ENCODE data around the gene RBP2.

RBP2 gene

DNA sequence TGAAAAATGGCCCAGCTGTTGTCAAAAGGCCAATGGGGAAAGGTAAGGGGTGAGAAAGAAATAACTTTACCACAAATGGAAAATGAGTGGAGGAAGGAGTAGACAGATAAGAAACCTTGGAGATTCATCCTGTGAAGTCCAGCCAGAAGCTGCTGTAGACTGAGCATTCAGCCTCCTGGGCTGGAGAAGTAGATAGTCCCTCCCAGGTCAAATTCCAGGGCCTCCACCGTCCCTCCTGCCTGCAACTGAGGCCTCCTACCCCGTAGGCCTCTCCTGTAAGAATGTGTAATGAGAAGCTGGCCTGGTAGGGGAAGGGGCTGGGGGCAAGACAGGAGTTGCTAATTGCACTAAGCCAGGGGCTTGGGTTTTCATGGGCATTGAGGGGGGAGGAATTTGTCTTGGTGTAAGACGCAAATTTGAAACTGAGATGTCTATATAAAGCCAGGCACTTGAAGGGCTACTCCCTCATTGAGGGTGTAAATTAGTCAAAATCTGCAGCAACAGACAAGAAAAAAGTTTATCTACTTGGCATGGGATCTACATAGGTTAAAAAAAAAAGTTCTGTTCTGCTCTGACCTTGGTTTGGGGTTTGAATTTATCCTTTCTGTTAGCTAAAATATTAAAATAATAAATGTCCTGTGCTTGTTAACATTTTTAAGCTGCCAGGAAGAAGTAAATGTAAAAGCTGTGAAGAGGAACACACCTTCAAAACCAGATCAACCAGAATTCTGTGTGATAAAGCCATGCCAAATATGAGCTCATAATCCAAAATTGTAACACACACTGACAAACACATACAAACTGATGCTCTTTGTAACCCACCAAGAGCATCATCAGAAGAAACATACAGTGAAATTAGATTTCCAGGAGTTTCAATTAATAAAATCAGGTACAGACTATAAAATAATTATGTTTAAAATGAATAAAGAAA, 1.7 kb upstream of the RBP2 start:
- DNase-seq, result no peak

DNA sequence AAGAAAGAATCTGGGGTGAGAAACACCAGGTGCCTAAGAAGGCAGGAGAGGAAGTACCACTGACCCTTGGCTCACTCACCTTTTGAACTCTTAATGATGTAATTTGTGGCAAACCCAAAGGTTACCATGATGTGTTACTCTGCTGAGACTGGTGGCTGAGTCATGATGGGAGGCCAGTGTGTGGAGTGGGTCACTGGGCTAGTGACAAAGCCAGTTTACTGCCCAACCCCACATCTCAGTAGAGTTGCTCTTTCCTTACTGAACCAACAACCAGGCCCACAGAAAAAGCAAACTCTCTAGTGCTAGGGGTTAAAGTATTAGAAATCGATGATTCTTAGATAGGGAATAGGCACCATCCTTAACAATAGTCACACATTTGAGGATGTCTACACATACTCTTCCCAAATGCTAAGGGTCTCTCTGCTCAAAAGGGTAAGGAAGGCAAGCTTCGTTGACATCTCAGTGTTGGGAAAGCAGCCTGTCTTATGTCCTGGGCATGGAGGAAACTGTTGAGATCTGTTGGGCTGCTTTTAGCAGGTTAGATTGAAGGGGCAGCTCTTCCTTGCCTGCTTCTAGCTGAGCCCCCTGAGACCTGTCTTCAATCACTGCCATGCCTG, 3.1 kb downstream of the RBP2 start:
- DNase-seq, result no peak

DNA sequence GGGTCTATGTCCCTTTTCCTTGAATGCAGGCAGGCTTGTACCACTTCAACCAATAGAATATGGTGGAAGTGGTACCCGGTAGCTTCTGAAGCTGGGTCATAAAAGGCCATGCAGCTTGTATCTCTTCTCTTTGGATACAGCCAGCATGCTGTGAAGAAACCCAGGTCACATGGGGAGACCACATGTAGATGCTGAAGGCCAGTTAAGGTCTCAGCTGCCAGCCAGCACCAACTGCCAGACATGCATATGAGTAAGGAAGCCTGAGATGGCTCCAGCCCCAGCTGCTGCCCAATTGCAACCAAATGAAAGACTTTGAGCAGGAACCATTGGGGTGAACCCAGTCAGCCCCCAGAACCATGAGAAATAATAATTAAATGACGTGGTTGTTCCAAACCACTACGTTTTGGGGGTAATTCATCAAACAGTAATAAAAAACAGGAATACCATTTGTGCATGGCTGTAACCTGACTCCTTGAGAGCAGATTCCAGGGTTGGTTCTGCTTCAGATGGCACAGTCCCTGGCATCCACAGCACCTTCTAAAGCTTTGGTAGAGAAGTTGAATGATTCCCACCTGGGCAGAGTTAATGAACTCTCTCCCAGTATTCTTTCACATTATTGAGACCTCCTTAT, 3.8 kb downstream of the RBP2 start:
- no peak for DNase-seq

DNA sequence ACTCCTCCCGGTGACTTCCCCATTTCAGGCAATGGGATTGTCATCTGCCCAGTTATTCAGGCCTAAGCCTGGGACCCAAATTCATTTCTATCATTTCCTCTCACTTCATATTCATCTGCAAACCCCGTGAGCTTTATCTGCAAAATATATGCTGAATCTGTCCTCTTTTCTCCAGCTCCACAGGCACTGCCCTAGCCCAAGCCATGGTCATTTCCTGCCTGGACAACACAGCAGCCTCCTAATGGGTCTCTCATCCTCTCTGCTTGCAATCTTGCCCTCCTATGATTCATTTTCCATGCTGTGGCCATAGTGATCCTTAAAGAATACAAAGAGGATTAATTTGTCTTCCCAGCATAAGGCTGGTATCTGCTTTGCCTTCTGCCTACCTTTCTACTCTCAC, 6.1 kb downstream of the RBP2 start:
- DNase-seq, result no peak

DNA sequence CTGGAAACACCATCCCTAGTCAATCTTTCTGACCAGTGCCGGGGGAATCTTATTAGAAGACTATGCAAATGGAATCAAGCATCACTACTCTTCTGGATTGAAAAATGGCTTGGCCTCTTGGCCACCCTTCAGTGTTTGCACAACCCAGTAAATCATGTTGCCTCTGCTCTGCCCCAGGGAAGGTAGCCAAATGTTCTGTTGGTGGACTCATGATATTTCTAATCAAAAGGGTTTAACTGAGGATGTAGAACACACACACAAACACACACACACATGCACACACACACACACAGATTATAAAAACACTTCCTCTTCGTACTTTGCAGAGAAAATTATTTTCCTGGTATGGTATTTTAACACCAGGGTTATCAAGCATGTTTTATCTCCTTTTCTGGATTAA, 7.9 kb downstream of the RBP2 start:
- no peak for DNase-seq

DNA sequence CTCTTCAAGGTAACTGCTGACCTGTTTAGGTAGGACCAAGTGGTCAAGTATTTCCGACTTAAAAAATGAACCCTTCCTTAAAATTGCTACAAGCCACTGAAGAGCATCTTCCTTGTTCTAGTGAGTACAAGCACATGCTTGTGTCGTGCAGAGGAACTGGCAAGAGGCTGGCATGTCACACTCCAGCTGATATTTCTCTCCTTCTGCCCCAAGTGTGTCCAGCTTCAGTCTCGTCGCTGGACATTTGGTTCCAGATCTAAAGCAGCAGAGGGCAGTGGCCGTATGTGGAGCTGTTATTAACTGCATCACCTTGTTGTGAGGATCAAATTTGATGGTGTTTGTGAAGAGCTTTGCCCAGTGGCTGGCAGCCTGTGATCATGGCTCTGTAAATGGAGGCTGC, 10.0 kb downstream of the RBP2 start:
- DNase-seq, result no peak

DNA sequence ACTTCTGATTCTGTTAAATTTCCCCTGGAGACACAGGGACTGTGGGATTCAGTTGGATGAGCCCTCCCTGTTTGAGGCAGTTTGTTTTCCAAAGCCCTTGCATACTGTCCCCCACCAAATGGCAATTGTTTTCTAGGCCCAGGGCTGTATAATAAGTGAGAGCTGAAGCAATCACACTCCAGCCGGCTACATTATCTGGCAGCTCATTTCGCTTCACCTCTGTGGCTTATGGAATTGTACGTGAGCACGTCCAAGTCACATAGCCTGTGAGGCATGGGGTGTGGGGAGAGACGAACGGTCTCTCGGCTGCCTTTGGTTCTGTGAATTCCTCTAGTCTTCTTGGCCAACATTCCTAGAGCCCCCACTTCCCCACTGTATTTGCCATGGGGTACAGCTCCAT, 10.7 kb downstream of the RBP2 start:
- no peak for DNase-seq

DNA sequence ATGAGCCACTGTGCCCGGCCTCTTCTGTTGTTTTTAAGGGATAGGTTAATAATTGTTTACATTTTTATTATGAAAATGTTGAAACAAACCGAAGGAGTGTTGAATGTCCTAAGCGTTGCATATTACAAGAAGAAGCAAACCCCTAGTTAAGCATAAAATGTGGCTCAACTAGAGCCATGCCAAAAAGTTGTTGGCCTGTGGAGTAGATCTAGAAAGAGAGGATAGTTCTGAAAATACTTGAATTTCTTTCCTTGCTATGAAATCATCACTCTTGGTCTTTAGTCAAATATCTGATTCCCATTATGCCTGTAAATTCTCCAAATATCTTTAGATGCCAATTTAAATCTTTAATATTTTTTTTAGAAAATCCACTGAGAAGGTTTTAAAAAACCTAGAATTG, 12.8 kb downstream of the RBP2 start:
- DNase-seq, result no peak

DNA sequence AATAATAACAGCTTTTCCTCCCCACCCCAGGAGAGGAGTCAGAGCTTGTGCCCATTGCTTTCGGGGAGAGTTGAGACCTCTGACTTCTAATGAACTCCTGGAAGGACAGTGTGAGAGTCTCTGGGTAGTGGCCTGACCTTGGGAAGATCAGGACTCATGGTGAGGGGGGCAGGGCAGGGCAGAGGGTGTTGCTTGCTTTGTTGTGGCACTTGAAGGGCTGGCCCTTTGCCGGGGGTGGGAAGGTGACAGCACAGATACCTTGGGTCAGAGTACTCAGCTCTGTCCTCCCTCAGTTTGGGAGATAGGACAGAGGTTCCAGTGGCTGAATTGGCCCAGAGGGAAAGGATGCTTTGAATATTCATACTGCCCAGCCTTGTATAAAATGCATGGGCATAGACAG, 15.8 kb downstream of the RBP2 start:
- no peak for DNase-seq

DNA sequence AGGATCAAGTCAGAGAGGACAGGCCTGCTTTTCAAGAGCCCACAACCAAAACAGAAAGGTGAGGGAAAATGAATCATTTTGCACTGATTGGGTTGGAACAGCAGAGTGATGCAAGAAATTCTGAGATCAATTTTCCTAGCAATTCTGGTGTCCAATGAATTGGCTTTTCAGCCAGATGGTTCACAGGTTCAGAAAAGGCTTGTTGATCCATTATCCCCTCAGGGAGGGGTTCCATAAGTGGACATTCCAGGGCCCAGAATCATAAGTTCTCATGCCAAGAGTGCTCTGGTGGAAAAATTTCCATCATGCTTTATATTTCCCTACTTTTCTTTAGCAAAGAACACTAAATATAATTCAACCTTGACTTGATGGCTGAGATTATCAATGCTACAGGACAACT, 16.2 kb downstream of the RBP2 start:
- no peak for DNase-seq

DNA sequence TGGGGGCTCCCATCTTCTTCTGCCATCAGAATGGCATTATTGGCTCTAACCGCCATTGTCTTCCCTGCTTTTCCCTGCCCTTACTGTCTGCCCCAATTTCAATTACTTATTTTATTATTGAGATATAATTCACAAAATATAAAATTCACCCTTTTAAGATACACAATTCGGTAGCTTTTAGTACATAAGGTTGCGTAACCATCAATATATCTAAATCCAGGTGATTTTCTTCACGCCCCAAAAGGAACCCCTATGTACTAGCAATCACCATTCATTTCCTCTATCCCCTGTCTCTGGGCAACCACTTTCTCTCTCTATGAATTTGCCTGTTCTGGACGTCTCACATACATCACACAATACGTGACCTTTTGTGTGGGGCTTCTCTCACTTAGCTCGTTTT, 18.0 kb downstream of the RBP2 start:
- no peak for DNase-seq

DNA sequence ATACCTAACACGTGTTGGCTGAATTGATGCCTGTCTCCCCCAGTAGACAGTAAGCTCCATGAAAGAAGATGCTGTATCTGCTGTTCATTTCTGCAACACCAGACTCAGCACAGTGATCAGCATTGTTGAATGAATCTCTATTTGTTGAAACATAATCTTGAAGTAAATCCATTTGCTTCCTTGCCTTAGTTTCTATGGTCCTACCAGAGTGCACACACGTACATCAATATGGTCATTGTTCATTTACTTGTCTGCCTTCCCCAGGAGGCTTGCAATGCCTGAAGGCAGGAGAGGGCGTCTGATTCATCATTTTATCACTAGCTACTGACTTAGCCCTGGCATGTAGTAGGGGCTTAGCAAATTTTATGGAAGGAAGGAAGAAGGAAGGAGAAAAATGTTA, 19.2 kb downstream of the RBP2 start:
- no peak for DNase-seq

DNA sequence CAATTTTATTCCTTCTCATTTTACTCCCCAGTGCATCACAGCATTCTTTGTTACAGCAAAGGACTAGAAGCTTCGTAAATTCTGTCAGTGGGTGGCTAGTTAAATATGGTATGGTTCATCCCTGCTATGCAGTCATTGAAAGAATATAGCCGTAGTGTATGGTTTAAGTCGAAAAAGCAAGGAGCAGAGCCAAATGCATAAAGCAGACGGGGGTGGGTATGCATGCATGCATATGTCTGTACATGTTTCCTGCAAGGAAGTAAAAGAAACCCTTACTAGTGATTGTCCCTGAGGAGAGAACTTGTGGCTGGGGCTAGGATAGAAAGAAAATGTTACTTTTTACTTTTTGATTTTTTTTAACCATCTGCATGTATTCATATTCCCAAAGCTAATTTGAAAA, 19.9 kb downstream of the RBP2 start:
- DNase-seq, result no peak

DNA sequence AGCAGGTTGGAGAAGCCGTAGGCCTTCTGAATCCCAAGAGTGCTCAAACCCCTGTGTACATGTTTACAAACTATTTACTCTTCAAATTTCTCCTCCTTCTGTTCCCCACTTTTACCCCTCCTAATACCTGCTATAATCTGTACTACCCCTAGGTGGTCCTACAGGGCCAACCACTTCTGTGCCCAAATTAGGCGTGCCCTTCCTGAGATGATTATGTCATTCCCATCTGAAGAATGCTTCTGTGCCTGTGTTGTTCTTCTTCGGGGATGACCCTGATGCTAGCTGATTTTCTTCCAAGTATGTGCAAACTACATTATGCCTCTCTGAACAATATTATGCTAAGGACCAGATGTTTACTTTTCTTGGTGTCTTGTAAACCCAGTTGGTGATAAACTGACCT, 20.5 kb downstream of the RBP2 start:
- peak; percentile 21 for DNase-seq

DNA sequence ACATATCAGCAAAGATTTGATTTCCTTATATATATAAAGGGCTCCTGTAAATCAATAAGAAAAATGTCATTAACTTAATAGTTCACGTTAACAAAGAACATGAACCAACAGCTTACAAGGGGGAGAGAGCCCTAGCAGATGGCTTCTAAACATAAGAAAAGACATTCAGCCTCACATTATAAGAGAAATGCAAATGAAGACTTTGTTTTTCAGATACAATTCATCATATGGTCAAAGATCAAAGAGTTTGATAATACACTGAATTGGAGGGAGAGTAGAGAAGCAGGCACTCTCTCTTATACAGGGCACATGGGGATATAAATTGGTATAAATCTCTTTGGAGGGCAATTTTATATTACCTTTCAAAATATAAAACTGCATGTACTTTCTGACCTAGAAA, 21.1 kb downstream of the RBP2 start:
- DNase-seq, result no peak

DNA sequence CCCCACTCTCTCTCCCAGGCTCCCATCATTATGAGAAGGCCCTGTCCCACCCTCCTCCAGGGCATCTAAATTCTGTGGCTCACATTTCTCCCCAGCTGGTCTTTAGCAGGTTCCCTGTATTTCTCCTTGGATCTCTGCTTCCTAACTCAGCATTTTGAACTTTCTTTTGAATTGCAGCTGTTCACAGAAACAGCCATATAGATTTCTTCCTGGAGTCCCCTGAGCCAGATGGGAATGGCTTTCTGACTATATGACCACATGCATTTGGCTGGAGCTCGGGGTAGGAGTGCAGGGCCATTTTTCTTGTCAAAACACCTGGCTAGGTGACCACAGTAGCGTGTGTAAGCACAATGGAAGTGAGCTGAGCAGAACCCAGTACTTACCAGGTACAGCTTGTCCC, 22.0 kb downstream of the RBP2 start:
- DNase-seq, result no peak

DNA sequence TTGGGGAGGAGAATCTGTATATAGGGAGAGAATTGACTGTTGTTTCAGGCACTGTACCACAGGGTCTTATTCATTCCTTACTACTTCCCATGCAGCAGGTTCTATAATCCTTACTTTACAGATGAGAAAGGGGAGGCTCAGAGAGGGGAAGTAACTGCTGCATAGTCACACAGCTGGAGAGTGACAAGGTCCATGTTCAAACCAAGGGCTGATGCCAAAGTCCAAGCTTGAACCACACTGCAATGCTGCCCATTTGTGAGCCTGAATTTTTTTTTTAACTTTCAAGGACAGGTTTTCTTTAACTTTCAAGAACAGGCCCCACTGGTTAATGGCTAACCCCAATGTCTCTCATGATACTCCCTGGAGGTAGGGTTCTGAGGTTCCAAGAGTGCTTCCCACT, 26.2 kb downstream of the RBP2 start:
- no peak for DNase-seq

DNA sequence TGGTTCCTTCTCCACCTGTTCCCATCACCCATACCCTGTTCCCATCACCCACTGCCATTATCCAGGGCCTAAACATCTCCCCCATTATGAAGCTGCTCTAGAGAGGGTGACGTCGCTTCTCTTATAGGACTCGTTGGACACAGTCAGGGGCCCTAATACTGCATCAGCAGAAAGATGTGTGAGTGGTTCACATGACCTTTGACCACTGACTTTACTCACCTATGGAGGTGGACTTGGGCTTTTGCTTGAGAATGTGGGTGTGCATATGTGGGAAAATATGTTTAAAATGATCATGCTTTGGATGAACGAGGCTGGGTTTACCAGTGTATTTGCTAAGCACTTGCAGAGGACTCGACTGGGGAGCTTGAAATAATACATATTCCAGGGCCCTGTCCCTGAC, 26.8 kb downstream of the RBP2 start:
- DNase-seq, result no peak

DNA sequence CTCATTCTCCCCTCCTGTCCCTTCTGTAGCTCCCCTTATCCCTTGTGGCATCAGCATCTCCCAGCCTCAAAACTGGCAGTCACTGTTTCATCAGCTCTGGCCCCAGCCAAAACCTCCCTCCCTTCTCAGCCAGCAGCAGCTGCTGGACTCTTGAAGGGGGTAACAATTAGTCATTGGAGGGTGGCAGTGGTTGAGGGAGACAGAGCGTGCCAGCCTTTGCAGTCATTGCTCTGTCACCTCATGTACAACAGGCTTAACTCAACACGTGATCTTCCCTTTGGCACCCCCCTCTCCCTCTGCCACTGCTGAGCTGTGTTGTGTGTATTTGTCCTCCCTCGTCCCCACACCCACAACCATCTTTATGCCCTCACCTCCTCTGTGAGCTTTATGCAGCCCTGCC, 28.2 kb downstream of the RBP2 start:
- no peak for DNase-seq

DNA sequence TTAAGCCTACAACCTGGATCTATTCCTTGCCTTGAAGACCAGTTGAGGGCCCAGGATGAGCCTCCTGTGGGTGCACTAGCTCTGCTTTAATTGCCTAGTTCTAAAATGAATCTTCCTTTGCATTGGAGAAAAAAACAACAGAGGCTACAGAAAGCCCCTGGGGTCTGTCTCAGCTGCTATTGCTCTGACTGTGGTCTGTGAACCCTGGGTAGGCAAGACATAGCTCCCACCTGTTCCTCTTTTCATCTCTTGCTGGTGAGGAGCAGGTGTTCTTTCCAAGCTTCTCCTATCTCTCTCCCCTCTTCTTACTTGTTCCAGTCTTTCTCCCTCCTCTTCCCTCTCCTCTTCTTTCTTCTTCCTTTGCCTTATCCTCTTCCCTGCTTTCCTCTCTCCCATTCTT, 28.8 kb downstream of the RBP2 start:
- DNase-seq, result no peak

DNA sequence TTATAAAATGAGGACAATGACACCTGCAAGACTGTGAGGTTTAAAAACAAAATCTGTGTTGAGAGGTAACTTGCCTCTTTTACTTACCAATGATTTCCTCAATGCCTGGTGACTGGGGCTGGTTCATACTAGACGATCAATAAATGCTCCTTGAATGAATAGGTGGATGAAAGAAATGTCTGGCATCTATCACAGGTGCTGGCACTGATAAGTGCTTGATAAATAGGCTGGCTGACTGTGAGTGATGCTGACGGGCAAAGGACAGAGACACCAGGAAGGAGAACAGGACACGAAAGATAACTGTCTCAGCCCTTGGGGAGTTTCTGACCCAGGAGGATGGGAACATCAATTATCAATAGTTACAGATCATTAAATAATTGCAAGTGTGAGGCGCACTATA, 31.9 kb downstream of the RBP2 start:
- DNase-seq, result no peak

DNA sequence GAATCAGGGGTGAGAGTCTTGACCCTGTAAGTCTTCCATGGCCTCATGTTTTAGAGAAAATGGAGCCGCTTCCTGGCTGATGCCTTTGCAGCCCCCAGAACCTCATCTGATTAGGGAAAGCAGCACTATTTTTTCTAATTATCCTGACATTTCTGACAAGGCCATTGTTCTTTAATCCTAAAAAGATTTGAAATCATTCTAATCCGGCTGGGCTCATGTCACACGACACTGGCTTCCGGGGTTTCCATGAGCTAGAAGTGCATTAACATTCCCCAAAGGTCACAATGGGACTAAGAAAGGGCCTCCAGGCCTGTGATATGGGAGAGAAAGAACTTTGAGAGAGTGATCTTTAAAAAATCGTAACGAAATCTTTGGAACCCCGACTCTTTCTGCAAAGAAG, 33.1 kb downstream of the RBP2 start:
- no peak for DNase-seq

DNA sequence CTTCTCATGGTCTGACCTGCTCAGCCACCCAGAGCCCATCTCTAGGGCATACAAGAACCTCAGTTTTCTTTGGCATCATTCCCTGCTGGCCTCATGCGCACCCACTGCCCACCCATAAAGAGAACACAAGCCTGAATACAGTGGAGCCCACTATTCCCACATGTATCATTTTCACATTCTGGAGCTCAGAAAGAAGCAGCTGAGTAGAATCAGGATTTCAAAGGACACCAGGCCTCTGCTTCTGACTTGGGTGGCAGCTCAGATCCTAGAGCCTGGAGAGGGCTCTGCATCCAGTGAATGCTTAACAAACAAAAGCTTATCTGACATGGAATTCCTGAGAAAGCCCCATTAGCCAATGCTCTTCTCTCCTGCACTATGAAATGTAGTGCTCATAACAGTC, 34.7 kb downstream of the RBP2 start:
- DNase-seq, result no peak
